HG02678 (cell line): ENCODE results near the gene GXYLT2.

ENCODE experiments used
- ATAC-seq: cut with Tn5 transposase; IDR thresholded peaks from one replicate; pipeline ENCODE4 v1.9.1; 2021; ENCODE audit warnings: mild to moderate bottlenecking, moderate library complexity; ENCODE audit not compliant: unreplicated experiment

Gene GXYLT2, protein sequence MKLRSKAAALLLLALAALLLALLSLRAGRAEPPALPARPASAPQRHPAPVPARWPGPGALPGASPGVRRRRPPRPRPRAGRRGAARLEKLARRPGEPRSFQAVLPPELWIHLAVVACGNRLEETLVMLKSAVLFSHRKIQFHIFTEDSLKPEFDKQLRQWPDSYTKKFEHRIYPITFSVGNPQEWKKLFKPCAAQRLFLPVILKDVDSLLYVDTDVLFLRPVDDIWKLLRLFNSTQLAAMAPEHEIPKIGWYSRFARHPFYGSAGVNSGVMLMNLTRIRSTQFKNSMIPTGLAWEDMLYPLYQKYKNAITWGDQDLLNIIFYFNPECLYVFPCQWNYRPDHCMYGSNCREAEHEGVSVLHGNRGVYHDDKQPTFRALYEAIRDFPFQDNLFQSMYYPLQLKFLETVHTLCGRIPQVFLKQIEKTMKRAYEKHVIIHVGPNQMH

DNA sequence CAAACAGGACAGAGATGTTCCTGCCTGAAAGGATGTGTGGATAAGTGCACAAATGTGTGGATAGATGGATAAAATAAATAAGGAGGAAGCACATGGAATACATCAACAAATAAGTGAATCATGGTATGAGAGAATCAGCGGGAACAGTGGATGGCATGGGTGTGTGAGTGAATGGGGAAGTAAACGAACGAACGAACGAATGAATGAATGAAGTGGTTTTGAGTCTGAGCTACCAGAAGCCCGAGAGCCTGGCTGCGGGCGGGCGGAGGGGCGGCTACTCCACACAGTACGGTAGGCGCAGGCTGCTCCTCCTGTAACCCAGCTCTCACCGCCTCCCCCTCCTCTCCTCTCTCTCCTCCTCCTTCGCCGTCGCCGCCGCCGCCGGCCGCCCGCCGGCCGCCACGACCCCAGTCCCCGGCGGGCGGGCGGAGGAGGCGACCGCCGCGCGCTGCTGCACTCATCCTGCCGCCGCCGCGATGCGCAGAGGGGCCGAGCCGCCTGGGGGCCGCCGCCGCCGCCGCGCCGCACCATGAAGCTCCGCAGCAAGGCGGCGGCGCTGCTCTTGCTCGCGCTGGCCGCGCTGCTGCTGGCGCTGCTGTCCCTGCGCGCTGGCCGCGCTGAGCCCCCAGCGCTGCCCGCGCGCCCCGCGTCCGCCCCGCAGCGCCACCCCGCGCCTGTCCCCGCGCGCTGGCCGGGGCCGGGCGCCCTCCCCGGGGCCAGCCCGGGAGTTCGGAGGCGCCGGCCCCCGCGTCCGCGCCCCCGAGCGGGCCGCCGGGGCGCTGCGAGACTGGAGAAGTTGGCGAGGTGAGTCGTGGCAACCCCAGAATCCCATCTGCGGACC is at the start of gene GXYLT2:
GXYLT2 (plus strand) TSS at position 342 of the 841 bp plus-strand sequence; CDS start at position 530, 188 bp downstream.
- no peak for ATAC-seq

DNA sequence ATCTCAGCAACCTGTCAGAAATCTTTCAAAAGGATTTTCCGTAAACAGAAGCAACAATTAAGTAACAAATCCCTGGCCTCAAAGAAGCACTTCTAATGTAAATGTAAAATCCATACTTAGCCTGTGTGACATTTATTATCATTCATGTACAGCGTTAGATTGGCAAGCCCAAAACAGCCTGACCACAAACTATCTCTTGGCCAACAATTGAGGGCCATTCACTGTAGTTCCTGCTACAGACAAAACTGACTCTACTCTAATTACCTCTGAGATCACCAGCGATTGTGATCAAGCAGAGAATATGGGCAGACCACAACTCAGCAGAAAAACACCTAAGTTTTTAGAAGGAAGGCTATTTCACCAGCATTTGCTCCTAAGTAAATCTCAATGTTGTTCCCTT is 48.8 kb upstream of the GXYLT2 start:
- ATAC-seq = no peak

DNA sequence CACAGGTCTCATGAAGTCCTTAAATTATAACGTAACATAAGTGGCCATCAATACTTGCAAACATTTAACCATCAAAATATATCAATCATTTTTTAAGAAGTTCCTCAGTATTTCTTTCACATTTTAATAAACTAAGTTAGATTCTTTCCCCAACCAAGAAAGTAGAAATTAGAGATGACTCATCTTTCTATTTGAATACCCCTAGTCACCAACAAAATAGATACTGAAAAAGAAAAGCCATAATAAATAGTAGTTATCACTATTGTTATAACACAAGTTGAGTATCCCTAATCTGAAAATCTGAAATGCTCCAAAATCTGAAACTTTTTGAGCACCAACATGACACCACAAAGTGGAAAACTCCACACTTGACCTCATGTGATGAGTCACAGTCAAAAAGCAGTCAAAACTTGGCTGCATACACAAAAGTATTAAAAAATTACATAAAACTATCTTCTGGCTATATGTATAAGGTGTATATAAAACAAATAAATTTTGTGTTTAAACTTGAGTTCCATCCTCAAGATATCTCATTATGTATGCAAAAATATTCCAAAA is 43.3 kb upstream of the GXYLT2 start:
- ATAC-seq = no peak

DNA sequence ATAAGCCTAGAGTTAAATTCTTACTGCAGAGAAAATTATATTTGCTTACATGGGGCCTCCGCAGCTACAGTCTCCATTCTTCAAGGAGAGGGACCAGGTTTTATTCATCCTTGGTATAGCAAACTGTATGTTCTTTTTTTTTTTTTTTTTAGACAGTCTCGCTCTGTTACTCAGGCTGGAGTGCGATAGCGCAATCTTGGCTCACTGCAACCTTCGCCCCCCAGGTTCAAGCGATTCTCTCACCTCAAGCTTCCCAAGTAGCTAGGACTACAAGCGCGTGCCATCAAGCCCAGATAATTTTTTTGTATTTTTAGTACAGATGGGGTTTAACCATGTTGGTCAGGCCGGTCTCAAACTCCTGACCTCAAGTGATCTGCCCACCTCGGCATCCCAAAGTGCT is 41.7 kb upstream of the GXYLT2 start:
- no peak for ATAC-seq

DNA sequence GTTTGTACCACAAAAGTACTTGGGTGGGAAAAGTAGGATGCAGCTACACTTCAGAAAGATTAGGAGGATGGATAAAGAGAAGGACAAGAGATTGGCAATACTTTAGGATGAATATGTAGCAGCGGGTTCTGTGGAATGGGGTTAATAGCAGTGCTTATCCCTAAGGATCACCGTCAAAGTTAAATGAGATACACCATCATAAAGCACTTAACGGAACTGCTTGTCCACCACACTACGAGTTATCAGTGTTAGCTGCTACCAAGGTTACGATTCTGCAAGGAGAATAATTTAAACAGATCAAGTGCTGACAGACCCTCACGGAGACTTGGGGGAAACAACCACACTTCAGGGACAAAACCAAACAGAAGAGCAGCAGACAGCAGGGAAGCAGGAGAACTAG is 40.6 kb upstream of the GXYLT2 start:
- ATAC-seq = no peak

DNA sequence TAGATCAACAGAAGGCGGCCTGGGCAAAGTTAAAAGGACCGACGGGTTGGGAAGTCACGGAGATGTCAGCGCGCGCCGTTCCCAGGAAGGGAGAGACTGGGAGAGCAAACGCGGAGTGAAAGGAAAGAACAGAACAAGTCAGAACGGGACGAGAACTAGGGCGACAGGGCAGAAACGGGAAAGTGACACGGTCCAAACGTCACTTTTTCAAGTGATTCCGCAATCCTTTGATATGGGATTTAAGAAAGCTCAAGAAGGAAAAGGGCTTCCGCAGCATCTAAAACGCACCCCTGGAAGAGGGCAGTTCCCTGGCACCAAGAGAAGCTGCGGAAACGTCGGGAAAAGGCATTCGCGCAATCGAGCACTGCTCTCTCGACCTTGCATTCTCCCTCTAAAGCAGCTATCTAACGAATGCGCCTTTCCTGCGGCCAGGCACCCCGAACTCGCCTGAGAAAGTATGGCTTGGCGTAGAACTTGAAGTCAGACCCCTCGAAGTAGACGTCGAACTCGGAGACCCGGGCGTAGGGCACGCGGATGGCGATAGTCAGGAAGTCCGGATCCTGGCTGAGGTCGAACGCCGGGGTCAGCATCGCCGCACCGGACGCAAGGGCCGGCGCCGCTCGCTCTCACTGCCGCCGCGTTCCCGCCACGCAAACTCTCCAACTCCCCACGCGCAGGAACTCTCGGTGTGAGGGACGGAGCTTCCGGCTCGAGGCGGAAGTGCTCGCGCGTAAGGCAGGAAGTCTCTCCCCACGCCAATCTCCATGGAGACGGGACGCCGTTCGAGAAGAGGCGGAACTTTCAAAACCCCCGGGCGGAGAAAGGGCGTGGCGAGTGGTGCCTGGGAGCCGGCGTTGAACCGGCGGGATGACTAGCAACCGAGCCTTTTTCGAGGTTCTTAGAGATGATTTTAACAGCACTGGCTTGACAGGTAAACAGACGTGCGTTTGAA is 39.8 kb upstream of the GXYLT2 start, which contains the start of gene SHQ1:
SHQ1 (minus strand) TSS at position 695 of the 952 bp plus-strand sequence; CDS start at position 590, 105 bp downstream.
- peak; percentile 92 for ATAC-seq

DNA sequence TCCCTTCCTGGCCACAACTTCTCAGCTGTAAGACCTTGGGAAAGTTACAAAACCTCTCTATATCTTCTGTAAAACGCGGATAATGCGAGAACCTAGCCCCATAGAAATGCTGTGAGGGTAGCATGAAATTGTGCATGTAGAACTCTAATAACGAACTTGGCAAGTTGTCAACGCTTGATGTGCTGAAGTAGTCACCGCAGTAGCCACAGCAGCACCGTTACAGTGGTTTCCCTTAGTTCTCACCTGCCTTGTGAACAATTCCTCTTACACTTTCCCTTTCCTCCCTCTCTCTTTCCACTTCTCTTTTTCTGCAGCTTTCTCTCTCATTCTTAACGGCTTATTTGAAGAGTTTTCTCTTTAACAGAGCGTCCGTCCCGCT is 39.2 kb upstream of the GXYLT2 start:
- ATAC-seq = peak; percentile 39

DNA sequence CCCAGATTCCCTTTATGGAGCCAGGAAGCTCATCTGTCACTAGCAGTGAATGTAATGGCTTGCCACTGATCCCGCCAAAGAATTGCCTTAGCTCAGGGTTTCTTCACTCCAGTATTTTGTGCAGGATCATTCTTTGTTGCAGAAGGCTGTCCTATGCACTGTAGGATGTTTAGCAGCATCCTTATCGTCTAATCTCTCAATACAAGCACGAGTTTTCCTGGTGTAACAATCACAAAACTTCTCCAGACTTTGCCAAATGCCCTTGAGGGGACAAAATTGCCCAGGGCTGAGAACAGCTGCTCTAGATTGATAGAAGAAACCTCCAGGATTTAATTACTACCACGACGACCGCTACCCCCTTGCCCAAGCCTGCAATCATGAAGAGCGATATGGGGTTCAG is 32.8 kb upstream of the GXYLT2 start:
- ATAC-seq = no peak

DNA sequence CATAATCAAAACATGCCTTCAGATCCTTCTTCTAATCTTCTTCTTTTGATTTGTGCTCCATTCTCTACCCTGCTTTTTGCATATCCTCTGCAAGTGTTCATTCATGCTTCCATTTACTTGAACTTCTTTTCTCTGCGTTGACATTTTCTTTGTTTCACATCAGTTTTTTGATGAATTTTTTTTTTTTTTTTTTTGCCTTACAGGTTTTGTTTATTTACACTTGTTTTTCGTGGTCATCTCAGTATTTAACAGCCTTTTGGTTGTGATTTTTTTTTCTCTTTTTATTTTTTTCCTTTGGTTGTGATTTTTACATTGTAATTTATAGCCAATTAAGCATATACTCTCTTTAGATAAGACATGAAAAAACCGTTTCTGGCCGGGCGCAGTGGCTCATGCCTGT is 27.8 kb upstream of the GXYLT2 start:
- ATAC-seq = no peak

DNA sequence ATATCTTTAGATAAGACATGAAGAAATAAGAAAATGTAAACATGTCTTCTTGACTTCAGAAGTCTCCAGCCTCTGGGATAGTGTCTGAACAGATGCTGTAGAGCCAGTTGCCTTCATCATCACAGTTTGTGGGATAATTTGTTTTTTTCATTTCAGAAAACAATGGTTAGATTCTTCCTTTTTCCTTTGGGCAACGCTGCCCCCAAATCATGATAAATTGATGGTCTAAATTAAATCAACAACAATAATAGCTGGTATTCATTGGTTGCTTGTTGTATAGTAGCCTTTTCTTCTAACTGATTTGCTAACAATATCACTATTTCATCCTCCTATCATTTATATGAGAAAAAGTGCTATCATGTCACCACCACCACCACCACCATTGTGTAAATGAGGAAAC is 27.0 kb upstream of the GXYLT2 start:
- no peak for ATAC-seq

DNA sequence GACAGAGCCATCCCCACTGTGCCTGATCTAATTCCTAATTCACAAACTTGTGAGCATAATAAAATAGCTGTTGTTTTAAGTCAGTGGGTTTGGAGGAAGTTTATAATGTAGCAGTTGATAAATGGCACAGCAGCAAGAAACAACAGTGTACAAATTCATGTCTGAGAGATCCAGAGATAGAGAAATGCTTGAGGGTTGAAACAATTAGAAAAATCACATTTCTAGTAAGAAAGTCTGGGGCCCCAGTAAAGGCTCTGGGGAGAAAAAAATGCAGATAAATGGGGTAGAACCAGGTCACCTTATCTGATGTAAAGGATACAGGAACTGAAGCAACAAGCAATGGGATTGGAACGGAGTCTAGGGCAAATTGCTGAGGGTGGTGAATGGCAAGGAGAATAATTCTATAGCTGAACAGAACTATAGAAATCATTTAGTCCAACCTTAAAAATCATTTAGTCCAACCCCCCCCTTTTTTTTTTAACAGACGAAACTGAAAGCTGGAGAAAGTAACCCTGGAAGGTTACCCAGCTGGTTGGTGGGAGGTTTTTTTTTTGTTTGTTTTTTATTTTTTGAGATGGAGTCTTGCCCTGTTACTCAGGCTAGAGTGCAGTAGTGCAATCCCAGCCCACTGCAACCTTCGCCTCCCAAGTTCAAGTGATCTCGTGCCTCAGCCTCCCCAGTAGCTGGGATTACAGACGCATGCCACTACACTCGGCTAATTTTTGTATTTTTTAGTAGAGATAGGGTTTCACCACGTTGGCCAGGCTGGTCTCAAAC is 25.3 kb upstream of the GXYLT2 start:
- no peak for ATAC-seq

DNA sequence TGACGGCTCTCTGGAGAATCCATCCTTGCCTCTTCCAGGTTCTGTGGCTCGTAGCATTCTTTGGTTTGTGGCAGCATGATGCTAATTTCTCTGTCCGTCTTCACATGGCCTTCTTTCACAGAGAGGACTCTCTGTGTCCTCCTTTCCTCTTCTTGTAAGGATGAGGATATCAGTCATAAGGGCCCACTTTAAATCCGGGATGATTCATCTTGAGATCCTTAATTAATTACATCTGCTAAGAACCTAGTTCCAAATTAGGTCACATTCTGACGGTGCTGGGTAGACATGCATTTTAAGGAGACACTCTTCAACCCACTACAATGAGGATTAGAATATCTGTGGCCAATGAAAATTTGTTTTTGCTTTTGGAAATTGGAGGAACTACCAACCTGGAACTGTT is 15.7 kb upstream of the GXYLT2 start:
- ATAC-seq = no peak

DNA sequence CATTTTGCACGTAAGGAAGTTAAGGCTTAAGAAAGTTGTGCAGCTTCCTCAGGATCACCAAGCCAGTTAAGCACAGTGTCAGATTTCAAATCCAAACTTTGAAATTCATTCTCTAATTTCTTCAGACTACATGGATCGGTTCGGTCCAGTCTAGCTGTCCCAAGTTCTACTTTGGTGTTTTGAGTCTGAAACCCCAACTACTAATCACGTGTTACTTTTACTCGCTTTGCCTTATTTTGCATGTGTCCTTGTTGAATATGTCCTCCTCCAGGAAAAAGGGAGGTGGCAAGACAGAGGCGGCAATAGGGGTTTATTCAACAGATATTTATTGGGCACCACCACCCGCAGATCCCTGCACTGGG is 522 bp upstream of the GXYLT2 start:
- ATAC-seq = no peak

DNA sequence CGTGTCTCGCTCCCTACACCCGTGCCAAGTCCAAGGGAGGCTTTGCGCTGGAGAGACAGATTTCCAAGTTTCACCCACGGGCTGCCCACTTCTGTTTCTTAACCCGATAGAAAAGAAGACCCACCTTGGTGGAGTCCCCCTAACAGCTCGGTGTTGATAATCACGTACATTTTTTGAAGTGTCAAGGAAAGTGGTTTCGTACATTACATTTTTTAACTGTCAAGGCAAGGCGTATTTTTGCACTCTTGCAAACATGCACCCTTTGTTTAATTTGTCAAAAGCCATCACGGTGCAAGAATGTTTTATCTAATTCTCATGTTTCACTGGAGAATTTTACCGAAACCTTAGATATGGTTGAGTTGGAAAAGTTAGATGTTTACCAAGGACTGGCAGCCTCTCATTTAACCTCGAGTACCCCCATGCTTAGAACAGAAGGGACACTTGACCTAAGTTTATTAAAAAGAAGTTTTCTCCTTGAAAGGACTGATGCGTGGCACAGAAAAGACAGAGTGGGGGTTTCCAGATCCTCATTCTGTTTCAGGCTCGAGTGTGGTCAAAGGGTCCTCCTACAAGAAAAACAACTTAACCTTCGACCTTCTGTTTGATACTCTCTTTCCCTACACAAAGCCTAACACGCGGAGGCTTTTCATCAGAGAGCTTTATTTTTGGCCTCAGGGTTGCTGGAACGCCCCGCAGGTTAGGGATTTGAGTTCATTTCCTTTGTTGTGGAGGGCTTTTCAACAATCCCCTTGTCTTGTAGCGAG is 882 bp downstream of the GXYLT2 start:
- no peak for ATAC-seq

DNA sequence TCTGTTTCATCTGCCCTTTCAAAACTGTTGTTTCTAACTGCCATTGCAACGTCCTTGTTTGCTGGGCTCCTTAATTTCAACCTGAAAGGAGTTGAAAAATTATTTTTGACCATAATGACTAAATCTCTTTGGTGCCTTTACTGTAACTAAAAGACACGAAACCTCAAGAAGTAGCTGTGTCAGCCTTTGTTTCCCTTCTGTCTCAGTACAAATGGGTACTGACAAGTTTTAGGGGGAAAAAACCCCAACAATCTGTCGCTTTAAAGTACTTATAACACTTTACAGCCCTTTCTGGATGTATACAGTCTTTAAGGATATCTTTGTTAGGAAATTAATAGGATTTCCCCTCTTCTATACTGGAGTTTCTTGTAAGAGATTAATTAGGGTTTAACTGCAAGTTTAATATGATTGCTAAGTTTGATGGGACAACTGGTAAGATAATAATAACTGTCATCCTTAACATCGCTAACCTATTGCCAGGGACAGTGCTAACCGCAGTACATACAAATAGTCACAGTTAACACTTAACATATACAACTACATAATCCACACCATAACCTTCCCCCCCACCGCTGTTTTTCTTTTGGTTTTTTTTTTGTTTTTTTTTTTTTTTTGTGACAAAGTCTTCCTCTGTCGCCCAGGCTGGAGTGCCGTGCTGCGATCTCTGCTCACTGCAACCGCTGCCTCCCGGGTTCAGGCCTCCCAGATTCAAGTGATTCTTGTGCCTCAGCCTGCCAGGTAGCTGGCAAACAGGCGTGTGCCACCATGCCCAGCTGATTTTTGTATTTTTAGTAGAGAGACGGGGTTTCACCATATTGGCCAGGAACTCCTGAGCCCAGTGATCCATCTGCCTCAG is 1.7 kb downstream of the GXYLT2 start:
- no peak for ATAC-seq

DNA sequence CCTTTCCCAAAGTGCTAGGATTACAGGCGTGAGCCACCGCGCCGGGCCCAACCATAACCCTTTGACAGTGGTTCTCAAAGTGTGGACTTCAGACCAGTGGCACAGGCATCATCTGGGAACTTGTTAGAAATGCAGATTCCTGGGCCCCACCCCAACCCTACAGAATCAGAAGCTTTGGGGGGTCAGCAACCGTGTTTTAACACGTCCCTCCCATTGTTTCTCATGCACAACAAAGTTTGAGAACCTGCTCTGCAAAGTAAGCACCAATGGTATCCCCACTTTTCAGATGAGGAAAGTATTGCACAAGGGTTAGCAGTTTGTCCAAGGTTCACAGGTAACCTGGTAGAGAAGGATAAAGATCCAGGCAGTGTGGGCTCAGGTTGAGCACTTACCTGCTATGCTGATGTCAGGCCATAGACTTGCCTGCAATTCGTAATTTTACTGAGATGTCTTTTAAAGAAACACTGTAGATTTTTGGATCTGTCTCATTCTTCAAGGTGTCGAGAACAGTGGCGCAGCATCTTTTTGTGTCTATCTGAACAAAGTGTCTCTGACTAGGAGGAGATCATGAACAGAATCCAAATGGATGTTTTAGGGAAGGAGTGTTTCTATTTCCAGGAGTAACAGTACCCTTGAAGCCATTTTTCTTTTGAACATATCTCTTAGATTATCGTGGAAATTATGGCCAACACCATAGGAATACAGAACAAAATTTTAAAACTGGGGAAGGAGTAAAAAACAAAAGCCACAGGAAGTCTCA is 2.5 kb downstream of the GXYLT2 start:
- ATAC-seq = no peak

DNA sequence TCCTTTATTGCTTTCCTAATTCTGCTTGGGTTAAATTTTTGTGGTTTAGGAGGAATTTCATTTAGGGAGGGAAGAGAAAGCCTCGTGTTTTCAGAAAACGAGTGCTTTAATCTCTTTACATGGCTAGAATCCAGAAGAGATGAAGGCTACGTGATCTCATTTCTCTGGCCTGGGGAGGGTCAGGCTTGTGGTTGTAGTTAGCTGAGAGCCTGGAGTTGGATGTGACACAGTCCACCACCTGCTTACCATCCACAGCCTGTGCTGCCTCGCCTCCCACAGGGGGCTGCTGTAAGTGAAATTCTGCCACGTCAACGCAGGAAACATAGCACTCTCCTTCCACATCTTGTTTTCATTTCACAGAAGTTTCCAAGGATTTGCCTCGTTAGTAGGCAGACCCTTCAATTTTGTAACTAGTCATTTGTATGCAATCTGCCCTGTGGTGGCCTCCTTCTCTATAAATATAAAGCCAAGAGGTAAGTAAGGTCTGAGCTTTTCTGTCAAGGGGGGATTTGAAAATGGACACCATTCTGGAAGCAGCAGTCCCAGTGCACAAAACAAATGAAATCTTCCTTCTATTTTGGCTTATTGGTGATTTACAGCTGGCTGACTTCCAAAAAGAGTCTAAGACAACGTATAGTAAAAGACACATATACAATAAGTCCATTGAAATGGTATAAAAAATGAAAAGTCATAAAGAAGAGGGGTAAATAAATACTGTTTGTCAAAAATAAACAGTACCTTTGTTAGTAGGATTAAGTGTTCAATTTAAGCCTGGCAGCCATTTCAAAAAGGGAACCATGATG is 3.4 kb downstream of the GXYLT2 start:
- no peak for ATAC-seq
